Cardiac septum (tissue), 1 donor: ENCODE measurements around the gene NPIPB9. TPM values are rescaled to one million over a fixed set of nuclear protein-coding genes. Genes with fewer than 3 reads are reported as not detected.
"Not testable (repeated sequence)": the region's sequence is repeated elsewhere in the genome, so short reads cannot be mapped to it uniquely, and the experiment has no call there.

Experiments used
- DNase-seq: peaks from one replicate; pipeline ENCODE4 v3.0.0-alpha.2; 2020; ENCODE audit warnings: low spot score
- intact Hi-C: fragments of 100-400 bp; cut with DNase I; formaldehyde crosslinking; loops from one replicate; pipeline ENCODE4 v1.14.0; 2022
- microRNA-seq: library from miRNA; unstranded; fragments of <30 nt; microRNA quantifications from one replicate; pipeline ENCODE4 v1.2.0, GENCODE V29; 2020
- total RNA-seq: library from RNA; stranded (reverse); fragmentation: NEBNext Ultra II Directional; extraction: Animal tissue kit (Norgen Biotek cat#: 25700); gene quantifications from one replicate; pipeline ENCODE4 v1.2.1, GENCODE V29; 2021
- donor health status: DM: no; HTN: no; CAD: no.

NPIPB9 gene
- total RNA-seq, 1 donor from 2014 or later: 1.6 TPM

DNA sequence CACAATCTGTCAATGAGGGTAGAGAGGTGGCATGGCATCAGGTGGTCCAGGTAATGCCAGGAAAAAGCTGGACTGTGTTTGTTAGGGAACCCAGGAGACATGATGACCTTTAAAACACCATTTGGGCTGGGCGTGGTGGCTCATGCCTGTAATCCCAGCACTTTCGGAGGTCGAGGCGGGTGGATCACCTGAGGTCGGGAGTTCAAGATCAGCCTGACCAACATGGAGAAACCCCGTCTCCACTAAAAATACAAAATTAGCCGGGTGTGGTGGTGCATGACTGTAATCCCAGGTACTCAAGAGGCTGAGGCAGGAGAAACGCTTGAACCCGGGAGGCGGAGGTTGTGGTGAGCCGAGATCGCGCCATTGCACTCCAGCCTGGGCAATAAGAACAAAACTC is 69.0 kb downstream of the NPIPB9 start:
- not testable (repeated sequence) for DNase-seq
- intact Hi-C loops: loop anchor here (5.0 kb wide), 2 partner anchors 127 to 283 kb away; partner anchors contain the start of gene NUPR1

DNA sequence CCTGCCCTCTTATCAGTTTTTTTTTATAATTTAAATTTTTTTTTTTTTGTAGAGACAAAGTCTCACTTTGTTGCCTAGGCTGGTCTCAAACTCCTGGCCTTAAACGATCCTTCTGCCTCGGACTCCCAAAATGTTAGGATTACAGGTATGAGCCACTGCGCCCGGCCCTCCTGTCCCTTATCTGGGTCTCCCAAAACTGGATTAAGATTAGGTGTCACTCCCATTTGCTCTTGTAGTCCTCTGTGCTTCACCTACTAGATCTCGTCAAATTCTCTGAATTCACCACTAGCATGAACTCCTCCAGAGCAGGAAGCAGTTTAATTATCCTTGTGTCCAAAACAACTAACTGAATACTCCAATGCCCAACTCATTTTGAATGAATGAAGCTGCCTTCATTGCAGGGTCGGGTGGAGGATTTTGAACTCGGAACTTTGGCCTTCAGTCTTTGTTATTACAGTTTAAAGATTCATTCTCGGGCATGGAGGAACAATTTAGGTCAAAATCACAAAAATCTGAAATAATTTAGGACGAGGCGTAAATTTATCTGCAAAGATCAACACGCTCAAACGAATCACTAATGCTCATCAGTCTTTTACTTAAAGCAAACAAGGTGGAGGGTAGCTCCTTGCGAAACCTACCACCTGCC is 70.4 kb downstream of the NPIPB9 start:
- no peak for DNase-seq
- intact Hi-C loops: loop anchor here (5.0 kb wide), 2 partner anchors 125 to 285 kb away; partner anchors contain the start of gene NUPR1

Small RNAs within 50 kb of the gene (microRNA-seq; reads per million reads assigned to microRNA genes)
- not detected for gene MIR6862-2

Other genes with a start within 250 kb of the NPIPB9 start
- not detected for gene IL27, start 245.0 kb upstream of the NPIPB9 start, total RNA-seq
- 50.2 TPM for gene NUPR1, start 212.8 kb upstream of the NPIPB9 start, total RNA-seq
- 14.0 TPM for gene SGF29, start 197.9 kb upstream of the NPIPB9 start, total RNA-seq
- gene SULT1A2, start 154.7 kb upstream of the NPIPB9 start, total RNA-seq: 0.73 TPM
- 23.2 TPM for gene SULT1A1, start 141.7 kb upstream of the NPIPB9 start, total RNA-seq
- gene NPIPB8, start 113.7 kb upstream of the NPIPB9 start, total RNA-seq: 0.59 TPM
- 403 TPM for gene EIF3C, start 40.3 kb upstream of the NPIPB9 start, total RNA-seq
- 62.7 TPM for gene ATXN2L, start 71.2 kb downstream of the NPIPB9 start, total RNA-seq
- gene TUFM, start 94.6 kb downstream of the NPIPB9 start, total RNA-seq: 184 TPM
- 46.3 TPM for gene SH2B1, start 112.1 kb downstream of the NPIPB9 start, total RNA-seq
- gene ATP2A1, start 126.7 kb downstream of the NPIPB9 start, total RNA-seq: 0.54 TPM
- gene RABEP2, start 173.5 kb downstream of the NPIPB9 start, total RNA-seq: 14.3 TPM
- gene CD19, start 180.2 kb downstream of the NPIPB9 start, total RNA-seq: not detected
- 17.9 TPM for gene NFATC2IP, start 199.2 kb downstream of the NPIPB9 start, total RNA-seq
- gene SPNS1, start 223.0 kb downstream of the NPIPB9 start, total RNA-seq: 15.6 TPM
- gene LAT, start 233.3 kb downstream of the NPIPB9 start, total RNA-seq: 2.0 TPM